Germinal center (tissue), 1 donor: Measurements from ENCODE around the gene CAMTA1.

Experiments
- DNase-seq: peaks from one replicate; pipeline ENCODE4 v3.0.0; 2012; ENCODE audit warnings: mixed read lengths, low spot score

Gene CAMTA1

DNA sequence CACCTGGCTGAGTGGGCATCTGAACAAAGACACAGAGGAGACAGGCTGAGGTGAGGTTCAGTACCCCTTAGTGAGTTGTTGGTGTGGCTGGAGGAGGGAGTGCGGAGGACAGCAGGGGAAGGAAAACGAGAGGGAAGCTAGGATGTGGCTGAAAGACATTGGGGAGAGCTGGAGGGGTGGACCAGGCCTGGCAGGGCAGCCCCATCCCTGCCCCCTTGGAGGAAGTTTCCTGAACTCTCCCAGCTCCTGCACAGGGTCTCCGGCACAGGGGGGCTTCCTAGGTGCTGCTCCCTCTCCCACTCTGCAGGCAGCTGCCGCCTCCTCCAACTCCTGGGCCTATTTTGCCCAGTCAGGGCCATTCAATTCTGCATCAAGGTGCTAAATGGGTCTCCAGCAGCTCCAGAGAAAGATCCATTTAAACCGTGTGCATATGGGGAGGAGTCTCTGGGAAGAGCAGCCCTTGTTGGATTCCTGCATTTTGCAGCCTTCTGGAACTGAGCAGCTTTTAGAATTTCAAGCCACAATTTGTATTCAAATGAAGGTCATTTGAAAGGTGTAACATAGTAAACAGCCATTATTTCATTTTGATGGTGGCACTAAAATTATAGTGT lies 193.9 kb downstream of the CAMTA1 start:
- no peak for DNase-seq

DNA sequence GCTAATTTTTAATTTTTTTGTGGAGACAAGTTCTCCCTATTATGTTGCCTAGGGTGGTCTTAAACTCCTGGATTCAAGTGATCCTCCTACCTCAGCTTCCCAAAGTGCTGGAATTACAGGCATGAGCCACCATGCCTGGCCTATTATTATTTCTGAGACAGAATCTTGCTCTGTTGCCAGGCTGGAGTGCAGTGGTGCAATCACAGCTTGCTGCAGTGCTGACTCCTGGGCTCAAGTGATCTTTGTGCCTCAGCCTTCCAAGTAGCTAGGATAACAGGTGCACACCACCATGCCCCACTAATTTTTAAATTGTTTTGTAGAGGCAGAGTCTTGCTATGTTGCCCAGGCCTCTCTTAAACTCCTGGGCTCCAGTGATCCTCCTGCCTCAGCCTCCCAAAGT lies 196.3 kb downstream of the CAMTA1 start:
- DNase-seq, result no peak

DNA sequence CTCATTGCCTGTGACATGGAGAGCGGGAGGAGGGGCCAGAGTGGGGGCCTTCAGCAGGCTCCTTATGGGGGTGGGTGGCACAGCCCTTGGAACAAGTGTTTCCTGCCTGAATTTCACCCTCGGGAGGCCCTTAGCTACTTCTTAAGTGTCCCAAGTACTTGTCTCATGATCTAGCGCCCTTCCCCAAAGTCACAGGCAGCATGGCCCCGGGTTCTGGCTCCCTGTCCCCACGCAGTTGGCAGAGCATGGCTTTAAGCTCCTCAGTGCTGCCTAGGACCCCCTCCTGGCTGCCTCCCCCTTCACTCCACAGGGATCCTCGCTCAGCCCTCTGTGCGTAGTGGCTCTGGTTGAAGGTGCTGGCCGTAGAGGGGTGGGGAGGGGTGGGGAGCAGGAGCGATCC lies 197.2 kb downstream of the CAMTA1 start:
- no peak for DNase-seq

DNA sequence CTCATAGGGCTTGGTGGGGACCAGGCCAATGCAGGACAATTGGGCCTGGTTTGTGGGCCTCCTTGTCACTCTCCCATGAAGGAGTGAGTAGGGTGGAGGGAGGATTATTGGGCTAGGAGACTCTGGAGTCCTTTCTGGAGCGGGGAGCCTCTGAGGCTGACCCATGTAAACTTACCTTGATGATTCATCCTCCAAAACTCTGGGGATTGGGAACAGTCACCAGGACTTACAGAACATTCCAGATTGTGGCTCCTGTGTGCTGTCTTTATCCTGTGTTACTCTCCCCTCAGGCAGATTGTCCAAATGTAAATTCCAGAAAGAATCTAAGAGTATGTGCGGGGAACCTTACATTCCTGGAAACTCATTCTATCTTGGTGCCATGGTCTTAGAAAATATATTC lies 197.6 kb downstream of the CAMTA1 start:
- DNase-seq, result no peak

DNA sequence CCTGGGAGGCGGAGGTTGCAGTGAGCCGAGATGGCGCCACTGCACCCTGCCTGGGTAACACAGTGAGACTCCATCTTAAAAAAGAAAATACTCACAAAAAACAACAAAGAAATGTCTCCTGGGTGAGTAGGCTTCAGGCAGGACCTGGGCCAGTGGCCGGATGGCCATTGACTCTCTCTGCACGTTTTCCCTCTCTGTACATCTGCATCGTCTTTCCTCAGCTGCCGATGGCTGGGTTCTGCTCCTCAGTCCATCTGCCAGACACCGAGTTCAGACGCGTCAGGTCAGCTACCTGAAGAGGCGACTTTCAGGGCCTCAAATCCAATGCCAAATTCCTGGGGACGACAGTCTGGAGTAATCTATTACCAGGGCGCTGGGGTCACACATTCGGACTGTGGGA lies 199.3 kb downstream of the CAMTA1 start:
- DNase-seq, result no peak

DNA sequence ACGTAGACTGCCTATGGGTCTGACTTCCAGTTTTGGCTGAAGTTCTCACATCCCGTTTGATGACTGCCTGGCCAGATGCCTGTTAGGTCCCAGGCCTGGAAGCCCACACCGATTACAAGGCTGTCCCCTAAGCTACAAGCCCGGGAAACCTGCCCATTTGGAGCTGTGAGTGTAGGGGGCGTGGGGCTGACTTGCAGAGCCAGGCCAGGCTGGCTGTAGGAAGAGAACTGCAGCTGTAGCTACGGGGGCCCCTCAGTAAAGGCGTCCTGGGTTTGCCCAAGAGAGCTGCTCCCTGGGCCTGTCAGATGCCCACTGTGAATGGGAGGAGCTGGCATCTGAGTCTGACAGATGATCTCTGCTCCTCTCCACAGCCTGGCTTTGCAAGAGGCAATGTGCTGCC lies 199.7 kb downstream of the CAMTA1 start:
- no peak for DNase-seq

DNA sequence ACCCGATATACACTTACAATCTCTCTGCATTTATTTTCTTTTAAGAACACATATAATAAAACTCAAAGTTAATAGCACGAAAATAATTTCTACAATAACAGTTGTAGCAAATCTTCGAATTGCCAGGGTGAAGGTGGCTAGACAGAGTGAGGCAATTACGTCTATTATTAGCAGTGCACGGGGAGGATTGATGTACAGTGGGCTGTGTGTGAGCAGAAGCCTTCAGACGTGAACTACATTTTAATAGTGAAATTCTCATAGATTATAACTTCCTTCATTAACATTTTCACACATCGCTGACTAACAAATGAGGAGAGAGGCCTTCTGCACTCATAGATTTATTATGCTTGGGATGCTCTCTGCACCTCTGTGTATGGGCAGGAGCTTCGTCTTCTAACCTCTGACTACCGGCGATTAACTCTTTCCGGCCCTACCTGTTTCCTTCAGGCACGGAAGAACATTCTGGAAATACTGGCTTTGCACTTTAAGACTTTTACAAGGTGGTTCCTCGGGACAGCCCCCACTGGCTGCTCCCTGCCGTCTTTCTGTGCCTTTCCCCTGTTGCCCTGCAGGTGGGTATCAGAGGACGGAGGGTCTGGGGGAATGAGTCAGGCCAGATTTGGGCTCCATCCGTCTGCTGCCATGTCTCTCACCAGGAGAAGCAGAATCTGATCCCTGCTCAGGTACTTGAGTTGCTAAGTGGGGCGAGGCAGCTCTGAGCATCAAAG lies 200.5 kb downstream of the CAMTA1 start:
- DNase-seq, result no peak

DNA sequence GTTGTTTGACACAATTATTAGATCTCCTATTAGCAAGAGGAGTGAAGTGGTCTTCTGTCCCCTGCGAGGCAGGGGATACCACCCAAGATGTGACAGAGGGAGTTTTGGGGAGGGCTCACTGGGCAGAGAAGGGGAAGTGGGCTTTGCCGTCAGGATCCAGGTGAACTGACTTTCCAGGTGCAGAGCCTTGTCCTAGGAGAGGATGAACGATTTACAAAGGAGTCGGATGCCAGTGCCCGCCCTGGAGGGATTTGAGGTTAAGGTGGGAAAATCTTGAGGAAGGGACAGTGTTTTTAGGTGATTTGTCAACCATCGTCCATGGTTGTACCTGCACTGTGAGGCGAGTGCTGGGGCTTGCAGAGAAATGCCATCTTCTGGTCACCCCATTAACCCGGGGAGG lies 201.0 kb downstream of the CAMTA1 start:
- DNase-seq, result no peak

DNA sequence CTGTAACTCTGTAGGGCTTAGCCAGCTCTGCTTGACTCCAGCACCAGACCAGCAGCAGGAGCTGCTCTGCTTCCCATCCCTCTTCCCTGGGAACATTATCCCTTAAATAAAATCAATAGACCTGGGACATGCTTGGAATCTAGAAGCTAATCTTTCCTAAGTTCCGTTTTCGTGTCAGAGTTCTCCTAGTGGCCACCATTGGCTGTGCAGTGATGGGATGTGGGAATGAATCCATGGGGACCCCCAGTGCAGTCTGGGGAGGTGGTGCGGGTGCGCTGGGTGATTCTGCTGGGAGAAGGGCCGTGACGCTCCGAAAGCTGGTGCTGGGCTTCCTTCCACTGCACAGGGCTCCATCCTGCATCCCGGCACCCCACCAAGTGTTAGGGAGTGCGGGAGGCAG lies 202.7 kb downstream of the CAMTA1 start:
- no peak for DNase-seq

DNA sequence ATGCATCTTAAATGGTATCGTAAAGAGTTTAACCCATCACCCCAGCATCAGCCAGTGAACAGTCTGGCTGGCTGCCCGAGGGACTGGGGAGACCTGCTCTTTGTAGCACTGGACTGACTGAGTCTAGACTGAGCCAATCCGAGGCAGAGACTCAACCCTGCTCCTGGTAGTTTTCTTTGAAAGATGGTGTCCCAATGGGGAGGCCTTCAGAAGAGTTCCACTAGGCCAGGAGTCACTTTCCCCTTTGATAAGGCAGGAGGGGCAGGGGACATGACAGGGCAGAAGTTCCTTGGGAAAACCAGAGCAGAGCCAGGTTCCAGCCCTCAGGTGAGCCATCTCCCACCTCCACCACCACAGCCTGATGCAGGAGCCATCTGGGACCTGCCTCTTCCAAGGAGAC lies 203.5 kb downstream of the CAMTA1 start:
- no peak for DNase-seq

DNA sequence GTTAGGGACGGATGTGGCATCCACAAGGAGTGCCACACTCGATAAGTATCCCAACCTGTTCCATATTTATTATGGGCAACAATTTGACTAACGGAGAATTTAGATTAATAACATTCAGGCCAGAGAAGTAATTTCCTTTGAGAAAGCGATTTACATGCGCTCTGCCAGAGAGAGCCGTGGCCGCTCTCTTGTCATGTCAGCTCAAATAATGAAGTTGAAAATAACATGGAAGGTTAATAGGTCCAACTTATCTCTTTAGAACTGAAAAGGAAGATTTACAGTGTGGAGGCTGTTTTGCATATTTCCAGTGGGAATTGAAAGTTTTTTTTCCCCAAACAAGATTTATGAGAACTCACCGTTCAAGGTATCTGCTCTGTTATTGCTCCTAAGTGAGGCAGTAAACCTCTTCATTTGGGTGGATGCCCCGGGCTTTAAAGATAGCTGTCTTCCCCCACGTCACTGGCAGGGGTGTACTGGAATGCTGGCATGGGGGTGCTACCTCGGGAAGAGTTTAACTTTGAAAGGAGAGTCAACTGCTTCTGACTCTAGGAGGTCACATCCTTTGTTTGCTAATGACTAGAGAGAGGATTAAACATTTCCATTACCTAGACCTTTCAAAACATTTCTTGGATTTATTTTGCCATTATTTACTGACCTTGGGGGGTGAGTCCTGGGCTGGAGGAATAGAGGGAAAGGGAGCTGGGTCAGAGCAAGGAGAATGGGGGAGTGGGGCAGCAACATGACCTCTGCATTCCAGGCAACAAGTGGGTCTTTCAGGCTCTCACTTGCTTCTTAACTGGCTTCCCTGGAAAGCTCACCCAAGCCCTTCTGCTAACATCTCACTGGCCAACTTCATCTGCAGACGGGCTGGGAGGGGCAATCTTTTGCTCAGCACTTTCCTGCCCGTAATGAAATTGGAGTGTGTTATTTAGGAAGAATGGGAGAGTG lies 204.2 kb downstream of the CAMTA1 start:
- DNase-seq, result no peak

DNA sequence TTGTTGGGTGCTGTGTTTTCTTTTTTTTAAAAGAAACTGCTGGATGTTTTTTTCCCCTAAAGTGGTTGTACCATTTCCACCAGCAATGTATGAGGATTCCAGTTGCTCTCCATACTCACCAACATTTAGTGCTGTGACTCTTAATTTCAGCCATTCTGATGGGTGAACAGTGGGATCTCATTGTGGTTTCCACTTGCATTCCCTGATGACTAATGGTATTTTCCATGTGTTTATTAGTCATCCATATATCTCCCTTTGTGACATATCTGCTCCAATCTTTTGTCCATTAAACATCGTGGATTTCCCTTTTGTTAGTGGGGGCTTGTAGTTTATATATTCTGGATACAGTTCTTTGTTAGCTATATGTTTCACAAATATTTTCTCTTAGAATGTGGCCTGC lies 206.0 kb downstream of the CAMTA1 start:
- DNase-seq, result no peak

DNA sequence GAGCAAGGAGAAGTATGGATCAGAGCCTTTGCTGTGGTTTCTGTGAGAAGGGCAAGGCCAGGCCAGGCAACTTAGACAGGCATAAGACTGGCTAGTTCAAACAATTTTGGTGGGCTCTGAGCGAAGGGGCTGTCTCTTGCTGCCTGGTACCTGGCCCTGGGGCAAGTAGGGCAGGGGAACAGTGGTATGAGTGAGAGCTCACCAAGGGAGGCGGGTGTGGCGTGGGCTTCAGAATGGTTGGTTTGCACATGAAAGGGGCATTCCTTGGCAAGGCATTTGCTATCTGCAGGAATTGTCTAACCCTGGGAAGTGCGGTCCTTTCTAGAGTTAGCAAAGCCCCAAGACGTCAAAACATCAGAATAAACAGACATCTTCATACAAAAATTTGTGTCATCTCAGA lies 210.5 kb downstream of the CAMTA1 start:
- no peak for DNase-seq

DNA sequence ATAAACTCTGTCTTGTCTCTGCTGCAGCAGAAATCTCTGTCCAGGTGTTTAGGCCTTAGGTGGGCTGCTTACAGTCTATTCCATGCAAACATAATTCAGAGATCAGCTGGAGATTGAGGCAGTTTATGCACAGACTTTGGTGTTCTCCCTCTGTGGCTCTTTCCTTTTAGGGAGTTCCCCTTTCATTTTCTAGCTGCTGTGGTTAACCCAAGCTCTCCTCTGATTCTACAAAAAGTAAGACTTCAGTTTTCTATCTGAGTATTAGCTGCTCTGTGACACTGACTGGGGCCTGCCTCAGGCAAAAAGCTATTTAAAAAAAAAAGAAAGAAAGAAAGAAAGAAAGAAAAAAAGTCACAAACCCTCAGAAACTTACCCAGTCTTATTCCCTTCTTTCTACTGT lies 211.1 kb downstream of the CAMTA1 start:
- no peak for DNase-seq

DNA sequence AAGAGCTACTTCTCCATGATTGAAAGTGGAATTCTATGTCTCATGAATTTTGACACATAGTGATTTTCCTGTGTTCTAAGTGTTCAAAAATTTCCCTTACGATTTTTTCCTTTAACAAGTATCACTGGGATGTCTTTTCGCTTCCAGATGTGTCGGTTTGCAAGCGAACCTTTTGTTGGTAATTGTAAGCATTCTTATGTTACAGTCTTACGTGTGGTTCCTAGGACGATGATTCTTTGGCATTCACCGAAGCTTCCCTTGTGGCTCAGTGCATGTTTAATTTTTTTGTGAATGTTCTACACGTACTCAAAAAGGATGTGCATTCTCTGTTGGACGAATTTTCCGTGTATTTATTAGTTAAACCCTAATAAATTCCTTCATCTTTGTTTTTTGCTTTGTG lies 211.6 kb downstream of the CAMTA1 start:
- DNase-seq, result no peak

DNA sequence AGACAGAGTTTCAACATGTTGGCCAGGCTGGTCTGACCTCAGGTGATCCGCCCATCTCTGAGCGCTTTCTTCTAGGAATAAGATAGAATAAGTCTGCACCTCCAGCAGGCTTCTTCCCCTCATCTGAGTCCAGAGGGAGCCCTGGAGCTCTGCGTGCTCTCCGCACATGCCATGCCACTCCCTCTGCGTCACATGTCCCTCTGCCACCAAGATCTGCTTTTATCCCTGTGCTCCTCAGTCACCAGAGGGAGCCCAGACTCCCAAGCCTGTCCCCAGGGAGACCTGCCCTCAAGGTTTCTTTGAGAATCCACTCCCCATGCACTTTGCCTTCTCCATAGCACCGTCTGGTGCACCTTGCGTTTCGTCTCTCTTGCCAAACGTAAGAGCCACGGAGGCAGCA lies 213.0 kb downstream of the CAMTA1 start:
- DNase-seq, result no peak

DNA sequence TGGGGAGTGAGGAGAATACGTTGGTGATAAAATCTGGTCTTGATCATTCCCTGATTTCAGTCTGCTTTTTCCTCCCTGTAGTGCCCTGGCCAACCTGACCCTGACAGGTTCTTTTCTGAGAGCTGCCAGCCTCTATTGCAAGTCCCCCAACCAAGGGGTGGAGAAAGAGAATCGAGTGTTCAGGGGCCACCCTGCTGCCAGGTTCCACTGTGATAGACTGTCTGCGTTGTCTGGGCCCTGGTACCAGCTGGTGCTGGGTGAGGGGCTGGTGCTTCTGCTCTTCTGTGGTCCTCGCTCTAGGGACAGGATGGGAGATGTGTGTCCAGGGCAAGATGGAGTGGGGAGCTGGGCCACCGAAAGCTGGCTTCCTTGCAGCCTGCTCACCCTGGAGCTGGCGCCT lies 214.6 kb downstream of the CAMTA1 start:
- DNase-seq, result no peak

DNA sequence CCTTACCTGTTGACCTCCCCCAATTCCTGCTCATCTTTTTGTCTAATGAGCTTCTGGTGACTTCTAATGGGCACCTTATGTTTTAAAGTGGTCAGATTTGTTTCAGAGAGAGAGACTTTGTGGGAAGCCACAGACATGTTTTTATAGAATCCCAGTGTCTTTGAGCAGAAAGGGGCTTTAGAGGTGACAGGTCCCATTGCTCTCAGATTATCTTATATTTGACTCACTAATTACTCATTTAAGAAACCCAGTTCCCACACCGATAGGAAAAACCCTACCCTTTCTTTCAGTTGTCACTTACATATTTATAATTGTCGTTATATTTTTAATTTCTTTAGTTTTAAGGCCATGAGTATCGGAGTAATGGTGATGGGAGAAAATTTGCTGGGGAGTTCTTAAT lies 215.5 kb downstream of the CAMTA1 start:
- DNase-seq, result no peak

DNA sequence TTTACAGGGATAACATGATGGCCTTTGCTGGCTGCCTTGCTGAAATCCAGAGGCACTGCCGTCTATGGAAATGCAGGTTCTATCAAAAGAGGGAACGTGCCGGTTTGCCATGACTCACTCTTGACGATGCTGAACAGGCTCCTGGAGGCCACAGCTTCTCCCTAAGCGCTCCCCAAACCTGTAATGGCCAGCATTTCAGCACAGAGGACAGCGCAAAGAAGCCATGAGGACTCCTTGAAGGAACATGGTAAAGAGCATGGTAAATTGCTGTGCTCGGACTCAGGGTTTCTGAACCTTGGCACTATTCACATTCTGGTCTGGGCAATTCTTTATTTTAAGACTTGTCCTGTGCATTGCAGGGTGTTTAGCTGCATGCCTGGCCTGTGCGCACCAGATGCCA lies 217.5 kb downstream of the CAMTA1 start:
- no peak for DNase-seq

DNA sequence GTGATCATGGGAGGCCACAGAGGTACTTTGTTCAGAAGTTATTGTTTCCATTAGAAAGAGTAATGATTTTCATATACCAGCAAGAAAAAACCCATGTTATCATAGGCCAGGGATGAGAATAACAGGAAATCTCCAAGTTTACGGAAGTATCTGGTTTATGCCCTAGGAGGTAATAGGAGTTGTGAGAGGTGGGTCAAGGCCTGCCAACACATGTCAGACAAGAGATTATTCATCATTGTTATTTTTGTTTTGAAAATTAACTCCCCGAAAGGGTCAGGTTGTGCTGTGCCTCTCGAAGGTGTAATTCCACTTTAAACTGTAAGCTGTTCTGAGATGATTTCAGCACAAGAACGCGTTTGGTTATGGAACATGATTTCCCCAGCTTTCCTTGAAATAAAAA lies 218.4 kb downstream of the CAMTA1 start:
- no peak for DNase-seq

DNA sequence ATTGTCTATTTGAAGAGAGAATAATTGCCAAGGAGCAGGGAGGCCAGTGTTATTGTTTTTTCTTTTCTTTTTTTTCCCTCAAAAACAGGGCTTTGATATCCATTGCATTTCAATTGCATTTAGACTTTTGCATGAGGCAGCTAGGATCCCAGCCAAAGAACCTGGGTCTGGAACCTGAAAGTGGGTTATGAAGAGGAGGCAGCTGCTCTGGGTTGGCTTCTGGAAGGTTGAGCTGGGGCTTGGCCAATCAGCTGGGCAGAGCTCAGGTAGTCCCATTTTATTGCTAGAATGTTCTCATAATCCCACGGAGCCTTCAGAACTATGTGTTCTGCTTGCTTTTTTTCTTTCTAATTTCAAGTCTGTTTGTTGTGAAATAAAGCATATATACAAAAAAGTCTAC lies 218.9 kb downstream of the CAMTA1 start:
- DNase-seq, result no peak

DNA sequence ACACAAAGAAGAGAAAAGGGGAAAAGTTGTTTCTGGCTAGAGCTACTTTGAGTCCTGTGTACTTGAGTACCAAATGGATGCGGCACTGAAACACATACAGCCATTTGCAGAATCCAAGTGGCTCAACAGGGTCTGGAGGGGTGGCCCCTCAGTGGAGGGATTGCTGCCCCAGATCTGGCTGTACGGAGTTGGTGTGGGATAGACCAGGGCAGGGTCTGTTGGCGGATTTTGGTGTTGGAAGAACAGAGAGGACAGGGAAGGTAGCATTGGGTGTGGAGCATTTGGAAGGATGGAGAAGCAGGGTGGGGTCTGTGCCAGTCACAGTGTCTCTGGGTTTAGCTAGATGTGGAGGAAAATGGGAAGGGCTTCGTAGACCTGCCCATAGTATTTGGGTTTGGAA lies 220.5 kb downstream of the CAMTA1 start:
- DNase-seq, result no peak
